Measurements from ENCODE around the gene RIN1.

The RIN1 gene

DNA sequence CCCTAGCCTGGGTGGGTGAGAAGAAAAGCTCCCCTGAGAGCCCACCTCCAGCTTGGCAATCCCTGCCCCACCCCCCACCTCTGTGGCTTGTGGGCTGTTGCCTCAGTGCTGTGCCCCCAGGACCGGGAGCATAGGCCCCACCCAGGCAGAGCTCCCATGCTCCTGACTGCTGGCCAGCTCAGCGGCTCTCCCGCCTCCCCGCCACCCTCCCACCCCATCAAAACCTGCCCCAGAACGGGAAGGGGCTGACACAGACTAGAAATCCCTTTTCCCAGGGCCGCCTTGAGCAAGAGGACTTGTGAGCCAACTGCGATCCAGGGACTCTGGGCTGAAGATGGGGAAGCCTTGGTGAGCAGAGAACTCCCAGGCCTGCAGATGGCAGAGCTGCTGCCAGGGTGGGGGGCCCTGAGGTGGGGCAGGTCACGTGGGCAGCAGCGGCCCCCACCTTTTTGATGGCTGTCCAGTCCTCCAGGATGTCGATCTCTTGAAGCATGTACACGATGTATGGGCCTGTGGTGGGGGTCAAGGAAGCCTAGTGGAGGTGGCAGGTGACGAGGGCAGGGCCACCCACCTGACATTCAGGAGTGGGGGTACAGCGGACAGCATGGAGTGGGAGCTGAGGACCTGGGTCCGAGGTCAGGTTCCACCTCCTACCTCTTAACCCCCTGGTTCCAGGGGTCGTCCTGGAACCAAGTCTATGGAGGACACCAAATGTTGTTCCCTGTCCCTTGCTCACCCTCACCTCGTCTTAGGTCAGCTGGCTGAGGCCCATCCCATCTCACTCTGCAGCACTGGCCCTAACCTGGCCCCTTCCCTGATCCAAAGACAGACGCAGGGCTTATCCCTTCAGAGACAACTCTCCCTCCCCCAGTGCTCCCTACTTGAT lies 2.3 kb upstream of the RIN1 start:
- TF ChIP-seq TAF1 (IDR thresholded peaks at IDR 0.05; ENCODE audit: borderline replicate concordance, insufficient read depth, low read length) = no peak
- TF ChIP-seq, protein P1, sequence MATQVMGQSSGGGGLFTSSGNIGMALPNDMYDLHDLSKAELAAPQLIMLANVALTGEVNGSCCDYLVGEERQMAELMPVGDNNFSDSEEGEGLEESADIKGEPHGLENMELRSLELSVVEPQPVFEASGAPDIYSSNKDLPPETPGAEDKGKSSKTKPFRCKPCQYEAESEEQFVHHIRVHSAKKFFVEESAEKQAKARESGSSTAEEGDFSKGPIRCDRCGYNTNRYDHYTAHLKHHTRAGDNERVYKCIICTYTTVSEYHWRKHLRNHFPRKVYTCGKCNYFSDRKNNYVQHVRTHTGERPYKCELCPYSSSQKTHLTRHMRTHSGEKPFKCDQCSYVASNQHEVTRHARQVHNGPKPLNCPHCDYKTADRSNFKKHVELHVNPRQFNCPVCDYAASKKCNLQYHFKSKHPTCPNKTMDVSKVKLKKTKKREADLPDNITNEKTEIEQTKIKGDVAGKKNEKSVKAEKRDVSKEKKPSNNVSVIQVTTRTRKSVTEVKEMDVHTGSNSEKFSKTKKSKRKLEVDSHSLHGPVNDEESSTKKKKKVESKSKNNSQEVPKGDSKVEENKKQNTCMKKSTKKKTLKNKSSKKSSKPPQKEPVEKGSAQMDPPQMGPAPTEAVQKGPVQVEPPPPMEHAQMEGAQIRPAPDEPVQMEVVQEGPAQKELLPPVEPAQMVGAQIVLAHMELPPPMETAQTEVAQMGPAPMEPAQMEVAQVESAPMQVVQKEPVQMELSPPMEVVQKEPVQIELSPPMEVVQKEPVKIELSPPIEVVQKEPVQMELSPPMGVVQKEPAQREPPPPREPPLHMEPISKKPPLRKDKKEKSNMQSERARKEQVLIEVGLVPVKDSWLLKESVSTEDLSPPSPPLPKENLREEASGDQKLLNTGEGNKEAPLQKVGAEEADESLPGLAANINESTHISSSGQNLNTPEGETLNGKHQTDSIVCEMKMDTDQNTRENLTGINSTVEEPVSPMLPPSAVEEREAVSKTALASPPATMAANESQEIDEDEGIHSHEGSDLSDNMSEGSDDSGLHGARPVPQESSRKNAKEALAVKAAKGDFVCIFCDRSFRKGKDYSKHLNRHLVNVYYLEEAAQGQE (IDR thresholded peaks at IDR 0.05; ENCODE audit: insufficient read depth in 1 of 2, low read depth in 2 of 2, low read length in 2 of 2) = no peak
- no peak for TF ChIP-seq SIN3A (IDR thresholded peaks at IDR 0.05; ENCODE audit: borderline replicate concordance, insufficient read depth, low read length)
- TF ChIP-seq FOXP2 (optimal IDR thresholded peaks at IDR 0.05; ENCODE audit: borderline replicate concordance, extremely low read depth, extremely low read length, insufficient read depth) = no peak
- no peak for TF ChIP-seq POLR2AphosphoS5 (IDR thresholded peaks at IDR 0.05; ENCODE audit: low read depth, low read length)

DNA sequence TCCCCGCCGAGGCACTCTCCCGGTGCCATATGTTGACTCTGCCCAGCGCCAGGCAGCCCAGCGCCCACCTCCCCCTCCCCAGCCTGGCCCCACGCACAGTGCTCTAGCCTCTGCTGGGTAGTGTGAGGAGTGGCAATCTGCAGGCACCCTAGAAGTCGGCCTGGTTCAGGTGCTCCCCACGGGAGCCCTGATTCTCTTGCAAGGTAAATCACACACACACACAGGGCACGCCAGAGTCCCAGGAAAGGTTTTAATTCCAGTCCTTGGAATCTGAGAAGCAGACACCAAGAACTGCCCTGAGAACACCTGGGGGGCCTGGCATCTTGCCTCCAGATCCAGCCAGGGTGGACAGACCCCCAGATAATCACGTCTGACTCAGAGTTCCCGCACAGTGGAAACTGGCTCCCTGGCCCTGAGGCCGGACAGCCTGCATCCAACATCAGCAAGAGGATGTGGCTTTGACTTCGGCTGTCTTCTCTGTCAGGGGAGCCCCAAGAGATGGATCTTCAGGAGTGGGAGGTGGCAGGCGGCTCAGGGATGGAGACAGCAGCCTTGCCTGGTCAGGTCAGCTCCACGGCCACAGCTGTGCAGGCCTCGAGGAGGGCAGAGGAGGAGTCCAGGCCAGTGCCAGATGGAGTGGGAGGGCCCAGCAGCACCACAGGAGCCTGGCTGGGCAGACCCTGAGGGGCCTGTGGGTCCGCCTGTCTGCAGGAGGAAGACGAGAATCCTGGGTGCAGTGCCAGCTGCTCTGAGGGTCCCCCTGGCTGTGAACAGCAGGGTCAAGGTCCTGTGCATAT lies 1.1 kb upstream of the RIN1 start:
- TF ChIP-seq TAF1 (IDR thresholded peaks at IDR 0.05; ENCODE audit: borderline replicate concordance, insufficient read depth, low read length) = no peak
- no peak for TF ChIP-seq SIN3A (IDR thresholded peaks at IDR 0.05; ENCODE audit: borderline replicate concordance, insufficient read depth, low read length)
- TF ChIP-seq, protein P1 (IDR thresholded peaks at IDR 0.05; ENCODE audit: insufficient read depth in 1 of 2, low read depth in 2 of 2, low read length in 2 of 2) = no peak
- TF ChIP-seq FOXP2 (optimal IDR thresholded peaks at IDR 0.05; ENCODE audit: borderline replicate concordance, extremely low read depth, extremely low read length, insufficient read depth) = no peak
- no peak for TF ChIP-seq POLR2AphosphoS5 (IDR thresholded peaks at IDR 0.05; ENCODE audit: low read depth, low read length)

DNA sequence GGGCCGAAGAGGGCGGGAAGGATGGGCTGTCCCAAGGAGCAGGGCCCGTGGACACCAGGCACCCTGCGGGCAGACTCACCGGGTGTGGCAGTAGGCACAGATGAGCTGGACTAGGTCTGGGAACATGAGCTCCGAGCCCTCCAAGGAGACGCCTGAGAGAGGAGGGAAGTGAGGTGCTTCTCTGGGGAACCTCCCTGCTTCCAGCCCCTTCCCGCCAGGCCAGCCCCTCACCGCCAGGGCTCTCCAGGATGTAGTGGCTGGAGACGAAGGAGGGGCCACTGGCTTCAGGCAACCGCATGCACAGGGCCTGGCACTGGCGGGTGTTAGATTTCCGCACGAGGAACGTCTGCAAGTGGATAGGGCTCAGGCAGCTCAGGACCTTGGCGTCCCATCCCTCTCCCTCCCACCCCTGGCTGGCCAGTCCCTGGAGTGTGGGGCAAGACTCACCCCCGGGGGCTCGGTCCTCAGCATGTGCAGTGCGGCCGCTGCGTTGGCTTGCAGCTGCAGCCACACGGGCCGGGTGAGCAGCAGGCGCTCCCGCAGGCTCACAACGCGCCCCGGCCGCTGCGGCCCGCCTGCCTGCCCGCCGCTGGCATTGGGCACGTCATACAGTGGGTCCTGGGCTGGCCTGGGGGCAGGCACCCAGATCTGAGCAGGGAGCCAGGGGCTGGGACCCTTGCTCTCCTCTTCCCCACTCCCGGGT lies 552 bp downstream of the RIN1 start:
- no peak for TF ChIP-seq SIN3A (IDR thresholded peaks at IDR 0.05; ENCODE audit: borderline replicate concordance, insufficient read depth, low read length)
- TF ChIP-seq POLR2AphosphoS5 (IDR thresholded peaks at IDR 0.05; ENCODE audit: low read depth, low read length) = no peak
- TF ChIP-seq TAF1 (IDR thresholded peaks at IDR 0.05; ENCODE audit: borderline replicate concordance, insufficient read depth, low read length) = no peak
- TF ChIP-seq, protein P1 (IDR thresholded peaks at IDR 0.05; ENCODE audit: insufficient read depth in 1 of 2, low read depth in 2 of 2, low read length in 2 of 2) = no peak

DNA sequence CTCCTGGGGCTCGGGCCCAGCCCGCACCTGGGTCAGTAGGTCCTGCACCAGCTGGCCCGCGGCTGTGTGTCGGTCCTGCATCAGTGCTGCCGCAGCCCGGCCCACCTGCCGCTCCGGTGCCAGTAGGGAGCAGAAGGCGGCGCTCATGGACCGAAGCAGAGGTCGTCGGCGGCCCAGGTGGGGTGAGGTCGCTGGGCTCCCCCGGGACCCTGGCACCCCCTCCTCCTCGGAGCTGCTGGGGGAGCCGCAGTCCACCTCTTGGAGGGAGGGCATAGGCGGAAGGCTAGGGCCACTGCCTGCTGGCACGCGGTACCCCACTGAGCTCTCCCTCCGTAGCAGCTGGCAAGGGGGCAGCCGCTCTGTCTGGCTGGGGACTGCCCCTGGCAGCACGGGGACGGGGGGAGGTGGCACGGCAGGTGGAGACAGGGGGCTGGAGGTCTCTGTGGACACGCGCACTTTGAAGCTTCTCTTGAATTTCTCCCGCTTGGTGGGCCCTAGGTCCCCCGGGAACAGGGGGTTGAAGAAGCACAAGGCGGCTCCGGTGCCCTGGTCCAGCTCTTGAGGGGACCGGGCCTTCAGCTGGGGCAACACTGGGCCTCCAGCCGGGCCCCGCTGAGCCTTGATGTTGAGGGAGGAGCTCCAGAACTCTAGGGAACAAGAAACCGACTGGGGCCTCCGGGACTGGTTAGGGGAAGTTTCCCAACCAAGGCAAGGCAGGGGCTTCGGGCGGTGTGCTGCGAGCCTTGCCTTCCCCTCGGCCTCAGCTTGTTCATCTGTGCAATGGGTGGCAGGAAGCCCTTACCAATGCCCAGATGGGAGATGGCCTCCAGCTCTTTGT lies 1.4 kb downstream of the RIN1 start:
- no peak for TF ChIP-seq POLR2AphosphoS5 (IDR thresholded peaks at IDR 0.05; ENCODE audit: low read depth, low read length)
- TF ChIP-seq, protein P1 (IDR thresholded peaks at IDR 0.05; ENCODE audit: insufficient read depth in 1 of 2, low read depth in 2 of 2, low read length in 2 of 2) = no peak
